Muscle layer of colon (tissue), 2 donors: ENCODE results near the gene IPCEF1.

Source experiments
- H3K27ac ChIP-seq: one replicate; pipeline ENCODE4 v1.7.0; 2013; ENCODE audit warnings: low read depth, mild to moderate bottlenecking, low read length, moderate library complexity
- H3K27me3 ChIP-seq, 2 donors: one replicate each; pipeline ENCODE4 v1.7.0; 2013; ENCODE audit warnings: low read length in 2 of 2, mild to moderate bottlenecking in 2 of 2; ENCODE audit not compliant: insufficient read depth in 2 of 2, control insufficient read depth in 1 of 2
- H3K36me3 ChIP-seq: one replicate; pipeline ENCODE4 v1.7.0; 2013; ENCODE audit warnings: mild to moderate bottlenecking, low read length; ENCODE audit not compliant: insufficient read depth
- H3K4me1 ChIP-seq: one replicate; pipeline ENCODE4 v1.7.0; 2013; ENCODE audit warnings: mild to moderate bottlenecking, low read length; ENCODE audit not compliant: insufficient read depth
- H3K4me3 ChIP-seq, 2 donors: one replicate each; pipeline ENCODE4 v1.7.0; 2013; ENCODE audit warnings: low read length in 2 of 2, low read depth in 1 of 2, mild to moderate bottlenecking in 1 of 2, moderate library complexity in 1 of 2
- H3K9ac ChIP-seq: one replicate; pipeline ENCODE4 v1.7.0; 2013; ENCODE audit warnings: low read length
- H3K9me3 ChIP-seq: one replicate; pipeline ENCODE4 v1.7.0; 2013; ENCODE audit warnings: mild to moderate bottlenecking, low read length
- donor health status: abdominal sarcoma.
- donor health status: Adenocarcinoma of cecum.

Gene IPCEF1

GRCh38 chr6:154370545-154370944 lies 13.9 kb upstream of the IPCEF1 start:
- no peak overlapping the region for H3K9ac ChIP-seq
- H3K27me3 ChIP-seq = no peaks in the 10 kb centered on the region
- no peaks in the 10 kb centered on the region for H3K4me1 ChIP-seq
- H3K4me3 ChIP-seq = no peak overlapping the region
- H3K36me3 ChIP-seq = no peaks in the 10 kb centered on the region
- no peak overlapping the region for H3K27ac ChIP-seq
- no peaks in the 10 kb centered on the region for H3K9me3 ChIP-seq

GRCh38 chr6:154367839-154368695 lies 11.5 kb upstream of the IPCEF1 start:
- H3K36me3 ChIP-seq = no peaks in the 10 kb centered on the region
- H3K27ac ChIP-seq = no peak overlapping the region
- H3K27me3 ChIP-seq = no peaks in the 10 kb centered on the region
- no peaks in the 10 kb centered on the region for H3K4me1 ChIP-seq
- no peak overlapping the region for H3K4me3 ChIP-seq
- no peaks in the 10 kb centered on the region for H3K9me3 ChIP-seq
- H3K9ac ChIP-seq = no peak overlapping the region

- Histone ChIP-seq H3K9ac (no peak overlapping the region), H3K9me3 (no peaks in the 10 kb centered on the region), H3K27ac (no peak overlapping the region), H3K4me1 (no peaks in the 10 kb centered on the region), H3K4me3 (no peak overlapping the region), H3K36me3 (no peaks in the 10 kb centered on the region), H3K27me3 (no peaks in the 10 kb centered on the region)
These were observed 10.7 kb upstream of the IPCEF1 start for GRCh38 chr6:154367336-154367735.

- Histone ChIP-seq H3K27me3 (no peaks in the 10 kb centered on the region), H3K36me3 (no peaks in the 10 kb centered on the region), H3K27ac (no peak overlapping the region), H3K9me3 (no peaks in the 10 kb centered on the region), H3K4me3 (no peak overlapping the region), H3K9ac (no peak overlapping the region), H3K4me1 (no peaks in the 10 kb centered on the region)
These were observed 7.2 kb upstream of the IPCEF1 start for GRCh38 chr6:154363821-154364220.

GRCh38 chr6:154361476-154361875 lies 4.9 kb upstream of the IPCEF1 start:
- Histone ChIP-seq H3K36me3 (no peaks in the 10 kb centered on the region), H3K9me3 (no peaks in the 10 kb centered on the region), H3K4me3 (no peak overlapping the region), H3K27me3 (no peaks in the 10 kb centered on the region), H3K9ac (no peak overlapping the region), H3K27ac (no peak overlapping the region), H3K4me1 (no peaks in the 10 kb centered on the region)

- Histone ChIP-seq H3K4me1 (no peaks in the 10 kb centered on the region), H3K9me3 (no peaks in the 10 kb centered on the region), H3K9ac (no peak overlapping the region), H3K4me3 (no peak overlapping the region), H3K27ac (no peak overlapping the region), H3K36me3 (no peaks in the 10 kb centered on the region), H3K27me3 (no peaks in the 10 kb centered on the region)
These were observed 3.9 kb upstream of the IPCEF1 start for GRCh38 chr6:154360476-154360875.

GRCh38 chr6:154359679-154360078 lies 3.1 kb upstream of the IPCEF1 start:
- Histone ChIP-seq H3K36me3 (no peaks in the 10 kb centered on the region), H3K27me3 (no peaks in the 10 kb centered on the region), H3K4me3 (no peak overlapping the region), H3K9me3 (no peaks in the 10 kb centered on the region), H3K4me1 (peaks cover 3% of the 10 kb centered on the region), H3K27ac (no peak overlapping the region), H3K9ac (no peak overlapping the region)

GRCh38 chr6:154359161-154359574 lies 2.6 kb upstream of the IPCEF1 start:
- Histone ChIP-seq H3K9ac (no peak overlapping the region), H3K27me3 (no peaks in the 10 kb centered on the region), H3K36me3 (no peaks in the 10 kb centered on the region), H3K9me3 (no peaks in the 10 kb centered on the region), H3K4me1 (peaks cover 3% of the 10 kb centered on the region), H3K27ac (no peak overlapping the region), H3K4me3 (no peak overlapping the region)

- Histone ChIP-seq H3K9ac (no peak overlapping the region), H3K9me3 (no peaks in the 10 kb centered on the region), H3K4me3 (no peak overlapping the region), H3K27me3 (no peaks in the 10 kb centered on the region), H3K4me1 (peaks cover 3% of the 10 kb centered on the region), H3K36me3 (no peaks in the 10 kb centered on the region), H3K27ac (no peak overlapping the region)
These were observed 1.5 kb upstream of the IPCEF1 start for GRCh38 chr6:154358019-154358545.

GRCh38 chr6:154356113-154356512 lies 490 bp downstream of the IPCEF1 start:
- H3K27ac ChIP-seq = no peak overlapping the region
- no peak overlapping the region for H3K9ac ChIP-seq
- no peaks in the 10 kb centered on the region for H3K36me3 ChIP-seq
- H3K9me3 ChIP-seq = no peaks in the 10 kb centered on the region
- peaks cover 3% of the 10 kb centered on the region for H3K4me1 ChIP-seq
- no peaks in the 10 kb centered on the region for H3K27me3 ChIP-seq
- H3K4me3 ChIP-seq = no peak overlapping the region

GRCh38 chr6:154354265-154354777 lies 2.3 kb downstream of the IPCEF1 start:
- H3K36me3 ChIP-seq = no peaks in the 10 kb centered on the region
- H3K27me3 ChIP-seq = no peaks in the 10 kb centered on the region
- H3K4me3 ChIP-seq = no peak overlapping the region
- no peak overlapping the region for H3K9ac ChIP-seq
- H3K9me3 ChIP-seq = no peaks in the 10 kb centered on the region
- H3K4me1 ChIP-seq = peaks cover 3% of the 10 kb centered on the region
- H3K27ac ChIP-seq = no peak overlapping the region

GRCh38 chr6:154353626-154354025 lies 3.0 kb downstream of the IPCEF1 start:
- H3K4me1 ChIP-seq = peaks cover 3% of the 10 kb centered on the region
- no peak overlapping the region for H3K9ac ChIP-seq
- no peaks in the 10 kb centered on the region for H3K9me3 ChIP-seq
- no peaks in the 10 kb centered on the region for H3K27me3 ChIP-seq
- no peak overlapping the region for H3K4me3 ChIP-seq
- H3K36me3 ChIP-seq = no peaks in the 10 kb centered on the region
- no peak overlapping the region for H3K27ac ChIP-seq
